ENCODE results near the gene GSTO1.
A peak's percentile ranks its signal among the peaks of the same experiment; 100 is the strongest.
"Not testable (repeated sequence)": the region's sequence is repeated elsewhere in the genome, so short reads cannot be mapped to it uniquely, and the experiment has no call there.

GSTO1 gene

DNA sequence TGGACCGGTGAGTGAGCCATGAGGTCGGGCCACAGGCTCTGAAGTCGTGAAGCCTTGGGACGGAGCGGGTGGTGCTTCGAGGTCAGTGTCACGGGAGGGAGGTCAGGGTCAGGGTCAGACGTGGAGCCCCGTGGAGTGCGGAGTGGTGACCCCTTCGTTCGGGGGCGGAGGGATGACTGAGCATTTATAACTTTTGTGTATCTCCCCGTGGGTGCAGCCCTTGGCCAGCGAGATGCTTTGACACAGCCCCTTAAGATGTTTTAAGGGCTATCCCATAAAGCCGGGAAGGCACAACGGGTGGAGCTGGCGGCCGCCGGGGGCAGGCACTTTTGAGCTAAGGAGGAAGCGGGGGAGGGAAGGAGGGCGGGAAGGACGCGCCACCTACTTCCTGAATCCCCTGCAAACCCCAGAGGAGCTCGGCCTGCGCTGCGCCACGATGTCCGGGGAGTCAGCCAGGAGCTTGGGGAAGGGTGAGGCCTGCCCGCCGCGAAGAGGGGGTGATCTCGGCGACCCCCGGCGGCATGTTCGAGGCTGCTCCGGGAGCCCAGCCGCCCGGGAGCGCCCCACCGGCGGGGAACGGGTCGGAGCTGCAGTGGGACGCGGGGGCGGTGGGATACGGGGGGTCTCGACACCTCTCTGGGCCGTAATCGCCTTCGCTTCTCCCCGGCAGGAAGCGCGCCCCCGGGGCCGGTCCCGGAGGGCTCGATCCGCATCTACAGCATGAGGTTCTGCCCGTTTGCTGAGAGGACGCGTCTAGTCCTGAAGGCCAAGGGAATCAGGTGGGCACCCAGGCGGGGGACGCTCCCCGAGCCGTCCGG is at the start of gene GSTO1:
TSS of gene GSTO1 (plus strand) at position 400 of the 818 bp plus-strand sequence. CDS start at position 437, 37 bp downstream.
- peak; percentile 88 for DNase-seq (ENCODE audit: low spot score)

DNA sequence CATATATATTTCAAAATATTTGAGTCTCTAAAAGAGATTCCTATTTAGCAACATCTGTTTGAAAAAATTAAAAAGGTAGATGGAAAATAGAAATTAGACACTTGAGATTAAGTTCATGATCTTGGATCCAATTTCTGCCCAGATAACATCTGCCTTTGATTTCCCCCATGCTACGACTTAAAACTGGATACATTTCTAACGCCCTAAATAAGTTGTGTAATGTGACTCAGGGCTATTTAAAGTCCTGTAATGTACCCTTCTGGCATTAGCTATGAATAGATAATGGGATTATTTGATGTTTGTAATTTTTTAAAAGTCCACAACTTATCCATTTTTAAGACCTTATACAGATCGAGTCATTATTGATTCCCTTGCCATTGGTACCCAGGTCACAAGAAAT is 46.0 kb upstream of the GSTO1 start:
- no peak for DNase-seq (ENCODE audit: low spot score)

DNA sequence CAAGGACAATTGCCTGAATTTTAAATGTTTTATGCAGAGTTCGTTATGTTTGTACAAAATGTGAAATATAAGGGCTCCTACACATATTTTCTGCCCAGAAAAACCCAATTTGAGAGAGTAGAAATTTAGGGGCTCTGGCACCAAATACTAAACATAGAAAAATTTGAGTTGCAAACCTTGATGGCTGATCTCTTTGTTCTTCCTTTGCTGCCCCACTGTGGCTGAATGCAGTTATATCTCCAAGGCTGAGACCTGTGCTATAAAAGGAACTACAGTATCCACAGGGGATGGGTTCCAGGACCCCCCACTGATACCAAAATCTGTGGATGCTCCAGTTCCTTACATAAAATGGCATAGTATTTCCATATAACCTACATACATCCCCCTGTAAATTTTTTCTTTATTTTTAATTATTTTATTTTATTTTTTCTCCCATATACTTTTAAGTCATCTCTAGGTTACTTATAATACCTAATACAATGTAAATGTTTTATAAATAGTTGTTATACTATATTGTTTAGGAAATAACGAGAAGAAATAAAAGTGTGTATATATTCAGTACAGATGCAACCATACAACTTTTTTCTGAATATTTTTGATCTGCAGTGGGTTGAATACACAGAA is 45.0 kb upstream of the GSTO1 start:
- peak; percentile 78 for DNase-seq (ENCODE audit: low spot score)

GRCh38 chr10:104216631-104217030 is 38.1 kb upstream of the GSTO1 start:
- no peak for DNase-seq (ENCODE audit: low spot score)

DNA sequence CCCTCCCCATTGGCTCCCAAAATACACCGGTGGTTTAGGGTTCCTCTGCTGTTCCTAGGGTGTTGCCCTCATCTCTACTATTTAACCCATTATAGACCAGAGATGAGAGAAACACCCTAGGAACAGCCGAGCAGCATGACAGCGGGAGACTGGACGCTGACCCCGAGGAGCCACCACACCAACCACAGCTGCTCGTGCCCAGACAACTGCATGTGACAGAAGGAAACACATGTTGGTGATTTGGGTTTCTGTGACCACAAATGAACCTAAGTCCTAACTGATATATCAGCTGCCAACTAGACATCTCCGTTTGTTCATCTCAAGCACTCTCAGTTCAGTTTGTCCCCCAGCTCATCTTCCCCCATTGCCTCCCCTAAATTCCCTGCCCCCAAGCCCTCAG is 35.9 kb upstream of the GSTO1 start:
- DNase-seq (ENCODE audit: low spot score) = no peak

GRCh38 chr10:104220522-104220921 is 34.2 kb upstream of the GSTO1 start:
- no peak for DNase-seq (ENCODE audit: low spot score)

- no peak for DNase-seq (ENCODE audit: low spot score)
These were observed 31.4 kb upstream of the GSTO1 start for GRCh38 chr10:104223304-104223703.

- DNase-seq (ENCODE audit: low spot score) = no peak
These were observed 24.2 kb upstream of the GSTO1 start for GRCh38 chr10:104230490-104230889.

- DNase-seq (ENCODE audit: low spot score) = peak; percentile 98
These were observed 22.7 kb upstream of the GSTO1 start, which contains the start of gene CFAP43 for GRCh38 chr10:104231784-104232612. TSS of gene CFAP43 (minus strand) at chr10:104232364. CDS start at chr10:104232246, 118 bp downstream.

DNA sequence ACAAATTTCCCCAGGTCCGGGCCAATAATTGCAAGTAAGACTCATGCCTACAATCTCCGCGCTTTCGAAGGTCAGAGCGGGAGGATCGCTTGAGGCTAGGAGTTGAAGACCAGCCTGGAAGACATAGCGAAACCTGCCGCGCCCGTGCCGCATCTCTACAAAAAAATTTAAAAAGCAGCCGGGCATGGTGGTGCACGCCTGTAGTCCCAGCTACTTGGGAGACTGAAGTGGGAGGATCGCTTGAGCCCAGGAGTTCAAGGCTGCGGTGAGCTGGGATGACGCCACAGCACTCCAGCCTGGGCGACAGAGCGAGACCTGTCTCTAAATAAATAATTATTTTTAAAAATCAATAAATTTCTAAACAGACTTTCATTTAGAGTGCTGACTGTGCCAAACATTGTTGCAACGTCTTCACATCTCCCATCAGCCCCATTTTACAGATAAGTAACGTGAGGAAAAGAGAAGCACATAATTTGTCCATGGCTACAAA is 22.0 kb upstream of the GSTO1 start:
- DNase-seq (ENCODE audit: low spot score) = no peak

DNA sequence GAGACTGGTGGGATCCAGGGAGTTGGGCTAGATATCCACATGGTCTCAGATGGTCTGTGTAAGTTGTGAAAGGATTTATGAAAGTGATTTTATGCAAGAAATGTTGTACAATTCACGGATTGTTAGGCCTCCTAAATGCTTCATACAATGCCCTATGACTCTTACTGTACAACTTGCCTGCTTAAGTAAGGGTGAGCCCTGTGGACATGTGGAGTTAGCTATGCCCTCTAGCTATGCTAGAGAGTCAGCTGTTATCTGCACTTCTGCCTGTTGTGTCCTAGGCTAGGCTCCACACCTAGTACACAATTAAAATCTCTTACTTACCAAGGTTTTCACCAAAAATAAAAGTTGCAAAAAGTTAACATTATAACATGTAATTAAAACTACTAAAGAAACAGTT is 20.9 kb upstream of the GSTO1 start:
- DNase-seq (ENCODE audit: low spot score) = no peak

DNA sequence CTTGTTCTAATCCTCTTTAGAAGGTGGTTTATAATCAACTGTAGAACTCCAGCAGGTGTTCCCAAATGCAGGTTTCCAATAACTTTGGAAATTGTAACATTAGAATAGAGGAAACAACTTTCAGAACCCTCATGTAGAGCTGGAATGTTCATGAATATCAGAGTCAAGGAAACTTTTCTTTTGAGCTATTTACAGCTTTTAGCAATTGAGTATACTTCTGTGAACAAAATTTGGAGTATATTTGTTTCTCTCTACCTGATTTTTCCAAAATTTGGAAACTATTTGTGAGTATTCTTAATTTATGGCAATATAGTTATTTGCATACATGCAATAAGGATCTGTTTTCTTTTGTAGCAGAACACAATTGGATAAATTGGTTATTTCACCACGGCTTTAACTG is 19.8 kb upstream of the GSTO1 start:
- no peak for DNase-seq (ENCODE audit: low spot score)

DNA sequence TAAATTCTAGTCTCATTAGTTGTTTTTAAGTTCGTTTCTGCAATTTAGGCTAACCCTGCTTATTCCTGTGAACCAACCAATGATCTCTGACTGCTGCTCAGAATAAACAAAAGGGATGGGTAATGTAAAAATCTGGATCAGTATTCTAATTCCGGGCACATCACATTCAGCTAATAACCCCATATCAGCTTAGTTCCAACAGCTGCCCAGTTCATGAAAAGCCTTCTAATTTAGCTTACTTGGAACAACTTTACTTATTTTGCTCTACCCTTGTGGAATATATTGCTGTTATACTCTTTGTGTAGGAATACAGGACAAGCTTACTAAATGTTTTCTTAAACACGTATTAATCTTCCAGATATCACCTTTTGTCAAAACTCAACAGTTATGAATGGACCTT is 18.9 kb upstream of the GSTO1 start:
- no peak for DNase-seq (ENCODE audit: low spot score)

DNA sequence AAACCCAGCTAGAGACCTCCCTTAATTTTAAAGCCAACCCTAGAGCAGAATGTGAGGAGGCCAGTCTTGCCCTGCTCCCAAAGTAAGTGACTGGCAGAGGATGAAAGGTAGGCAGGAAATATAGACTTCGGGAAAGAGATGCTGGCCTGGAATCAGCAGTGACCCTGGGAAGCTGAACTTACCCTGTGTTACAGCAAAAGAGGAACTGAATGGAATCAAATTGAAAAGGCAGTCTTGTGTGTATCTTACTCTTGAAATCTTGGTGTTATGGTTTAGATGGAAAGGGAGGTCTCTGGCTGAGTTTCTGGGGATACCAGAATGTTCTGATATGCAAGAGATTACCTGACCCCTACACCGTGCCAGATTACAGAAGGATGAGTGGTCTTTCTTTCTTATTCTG is 14.6 kb upstream of the GSTO1 start:
- DNase-seq (ENCODE audit: low spot score) = no peak

DNA sequence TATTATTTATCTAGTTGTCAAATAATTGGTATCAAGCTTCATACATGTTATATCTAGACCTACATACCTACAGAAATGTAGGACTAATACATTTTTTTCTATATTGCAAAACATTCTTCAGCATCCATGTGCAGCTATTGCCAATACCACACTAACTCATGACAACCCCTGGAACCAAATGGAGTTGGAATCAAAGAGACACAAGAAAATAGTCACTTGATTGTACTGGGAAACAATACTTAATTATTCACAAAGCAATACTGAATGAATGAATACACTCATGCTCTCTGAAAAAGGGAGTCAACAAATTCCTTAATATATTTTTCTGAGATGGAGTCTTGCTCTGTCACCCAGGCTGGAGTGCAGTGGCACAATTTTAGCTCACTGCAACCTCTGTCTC is 12.1 kb upstream of the GSTO1 start:
- peak; percentile 66 for DNase-seq (ENCODE audit: low spot score)

DNA sequence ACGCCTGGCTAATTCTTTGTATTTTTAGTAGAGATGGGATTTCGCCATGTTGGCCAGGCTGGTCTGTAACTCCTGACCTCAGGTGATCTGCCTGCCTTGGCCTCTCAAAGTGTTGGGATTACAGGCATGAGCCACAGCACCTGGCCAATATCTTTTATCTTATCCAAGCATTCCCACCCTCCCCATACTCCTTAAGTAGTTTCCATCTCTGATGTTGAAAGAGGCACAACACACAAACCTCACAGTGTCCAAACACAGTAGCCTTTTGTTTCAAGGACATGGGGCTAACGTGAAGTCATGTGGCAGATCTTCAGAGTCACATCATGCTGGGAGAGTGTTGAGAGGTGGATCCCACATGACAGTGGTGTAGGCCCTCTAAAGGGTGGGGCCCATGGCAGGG is 11.7 kb upstream of the GSTO1 start:
- peak; percentile 67 for DNase-seq (ENCODE audit: low spot score)

DNA sequence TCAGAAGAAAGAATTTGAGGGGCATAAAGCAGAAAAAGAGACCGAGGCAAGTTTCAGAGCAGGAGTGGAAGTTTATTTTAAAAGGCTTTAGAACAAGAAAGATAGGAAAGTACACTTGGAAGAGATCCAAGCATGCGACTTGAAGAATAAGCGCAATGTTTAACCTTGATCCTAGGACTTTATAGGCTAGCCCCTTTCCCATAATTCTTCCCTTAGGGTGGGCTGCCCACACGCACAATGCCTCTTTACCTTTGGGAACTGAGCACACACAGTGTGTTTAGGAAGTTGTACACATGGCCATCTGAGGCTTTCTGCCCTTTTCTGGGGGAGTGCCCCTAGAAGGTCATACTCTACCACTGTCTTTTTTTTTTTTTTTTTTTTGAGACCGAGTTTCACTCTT is 11.2 kb upstream of the GSTO1 start:
- DNase-seq (ENCODE audit: low spot score) = no peak

- DNase-seq (ENCODE audit: low spot score) = no peak
These were observed 9.5 kb upstream of the GSTO1 start for GRCh38 chr10:104245066-104245632.

DNA sequence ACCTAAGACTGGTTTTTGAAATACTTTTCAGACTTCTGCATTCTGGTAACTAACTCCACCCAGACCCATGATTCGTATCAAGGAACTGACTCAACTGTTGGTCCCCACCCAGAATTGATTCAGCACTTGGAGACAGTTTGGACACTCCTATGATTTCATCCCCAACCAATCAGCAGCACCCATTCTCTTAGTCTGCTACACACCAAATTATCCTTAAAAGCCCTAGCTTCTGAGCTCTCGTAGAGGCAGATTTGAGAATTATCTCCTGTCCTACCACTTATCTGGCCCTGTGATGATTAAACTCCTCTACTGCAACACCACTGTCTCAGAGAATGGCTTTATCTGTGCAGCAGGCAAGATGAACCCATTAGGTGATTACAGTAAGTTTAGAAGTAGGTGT is 7.7 kb upstream of the GSTO1 start:
- DNase-seq (ENCODE audit: low spot score) = no peak

DNA sequence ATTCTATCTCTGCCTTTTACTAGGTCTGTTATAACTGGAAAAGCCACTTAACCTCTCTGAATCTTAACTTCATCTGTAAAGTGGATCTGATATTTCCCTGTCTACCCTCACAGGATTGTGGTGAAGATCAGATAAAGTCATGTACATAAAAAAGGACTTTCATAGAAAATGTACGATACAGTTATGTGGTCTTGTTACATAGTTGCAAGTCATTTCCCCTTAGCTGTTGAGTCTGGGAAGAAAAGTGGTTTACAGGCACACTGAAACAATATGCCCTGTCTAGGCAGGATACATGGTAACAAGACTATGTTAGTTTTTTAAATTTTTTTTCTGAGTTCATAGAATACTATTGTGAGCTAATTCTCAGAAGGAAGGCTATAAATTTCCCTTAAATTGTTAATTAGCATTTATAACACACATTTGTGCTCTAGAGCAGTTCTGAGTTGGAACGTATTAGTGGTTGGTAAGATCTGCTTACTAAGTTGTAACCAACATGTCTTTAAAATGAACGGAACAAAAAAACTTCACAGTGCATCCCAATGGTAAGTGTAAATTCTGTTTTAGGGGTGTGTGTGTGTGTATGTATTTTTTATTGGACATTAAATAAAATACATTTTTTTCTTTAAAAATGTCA is 7.1 kb upstream of the GSTO1 start:
- DNase-seq (ENCODE audit: low spot score) = no peak

DNA sequence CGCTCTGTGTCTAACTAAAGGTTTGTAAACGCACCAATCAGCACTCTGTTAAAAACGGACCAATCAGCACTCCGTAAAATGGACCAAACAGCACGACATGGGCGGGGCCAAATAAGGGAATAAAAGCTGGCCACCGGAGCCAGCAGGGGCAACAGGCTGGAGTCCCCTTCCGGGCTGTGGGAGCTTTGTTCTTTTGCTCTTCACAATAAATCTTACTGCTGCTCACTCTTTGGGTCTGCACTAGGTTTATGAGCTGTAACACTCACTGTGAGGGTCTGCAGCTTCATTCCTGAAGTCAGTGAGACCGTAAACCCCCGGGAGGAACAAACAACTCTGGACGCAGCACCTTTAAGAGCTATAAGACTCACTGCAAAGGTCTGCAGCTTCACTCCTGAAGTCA is 5.8 kb upstream of the GSTO1 start:
- DNase-seq (ENCODE audit: low spot score) = not testable (repeated sequence)

DNA sequence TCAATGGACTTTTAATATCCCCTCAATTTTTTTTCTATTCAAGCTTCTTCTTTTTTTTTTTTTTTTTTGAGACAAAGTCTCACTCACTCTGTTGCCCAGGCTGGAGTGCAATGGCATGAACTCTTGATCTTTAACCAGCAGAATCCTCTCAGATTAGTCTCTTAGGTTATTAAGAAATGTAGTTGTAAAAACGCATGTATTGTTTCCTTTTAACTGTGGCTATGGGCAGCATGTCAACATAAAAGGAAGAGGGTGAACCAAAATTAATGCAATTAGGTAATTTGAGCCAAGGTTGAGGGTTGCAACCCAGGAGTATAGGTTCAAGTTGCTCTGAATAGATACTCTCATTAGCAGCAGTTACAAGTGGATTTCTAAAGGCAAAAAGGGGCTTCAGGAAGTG is 4.3 kb upstream of the GSTO1 start:
- DNase-seq (ENCODE audit: low spot score) = no peak

Measured in Ammon's horn (tissue), 1 donor.